ENCODE measurements around the gene PEX1.
"Not testable (repeated sequence)": the region's sequence is repeated elsewhere in the genome, so short reads cannot be mapped to it uniquely, and the experiment has no call there.

Gene PEX1

GRCh38 chr7:92528188-92528957 is at the start of gene PEX1, which contains the start of gene RBM48:
PEX1 (minus strand) TSS chr7:92528520; CDS start chr7:92528435, 85 bp downstream.
RBM48 (plus strand) TSS chr7:92528795; CDS start chr7:92528814, 19 bp downstream.
- in situ Hi-C loops (cut with HindIII; ENCODE audit: low sequenced_read_pairs): loop anchor here (5.0 kb wide), 1 partner anchor 39 kb away; no protein-coding TSS in a partner anchor

- in situ Hi-C loops (cut with HindIII; ENCODE audit: low sequenced_read_pairs): loop anchor here (5.0 kb wide), 1 partner anchor 36 kb away; no protein-coding TSS in a partner anchor
Observed at GRCh38 chr7:92576296-92576695, 48.0 kb upstream of the PEX1 start.

GRCh38 chr7:92569137-92569536 is 40.8 kb upstream of the PEX1 start:
- in situ Hi-C loops (cut with HindIII; ENCODE audit: low sequenced_read_pairs): loop anchor here (5.0 kb wide), 1 partner anchor 42 kb away; the partner anchor contains the start of genes PEX1 and RBM48

GRCh38 chr7:92567460-92567859 is 39.1 kb upstream of the PEX1 start:
- in situ Hi-C loops (cut with HindIII; ENCODE audit: low sequenced_read_pairs): loop anchor here (5.0 kb wide), 1 partner anchor 40 kb away; the partner anchor contains the start of genes PEX1 and RBM48

- in situ Hi-C loops (cut with HindIII; ENCODE audit: low sequenced_read_pairs): no loop called here
Observed at GRCh38 chr7:92563345-92563744, 35.0 kb upstream of the PEX1 start.

- in situ Hi-C loops (cut with HindIII; ENCODE audit: low sequenced_read_pairs): no loop called here
Observed at GRCh38 chr7:92560602-92561001, 32.3 kb upstream of the PEX1 start.

- in situ Hi-C loops (cut with HindIII; ENCODE audit: low sequenced_read_pairs): loop anchor here (5.0 kb wide), 1 partner anchor 39 kb away; no protein-coding TSS in a partner anchor
Observed at GRCh38 chr7:92557808-92558362, 29.6 kb upstream of the PEX1 start.

GRCh38 chr7:92557249-92557648 is 28.9 kb upstream of the PEX1 start:
- in situ Hi-C loops (cut with HindIII; ENCODE audit: low sequenced_read_pairs): loop anchor here (5.0 kb wide), 1 partner anchor 40 kb away; no protein-coding TSS in a partner anchor

- in situ Hi-C loops (cut with HindIII; ENCODE audit: low sequenced_read_pairs): no loop called here
Observed at GRCh38 chr7:92550194-92550593, 21.9 kb upstream of the PEX1 start.

- in situ Hi-C loops (cut with HindIII; ENCODE audit: low sequenced_read_pairs): no loop called here
Observed at GRCh38 chr7:92547579-92547978, 19.3 kb upstream of the PEX1 start.

GRCh38 chr7:92546856-92547497 is 18.7 kb upstream of the PEX1 start:
- in situ Hi-C loops (cut with HindIII; ENCODE audit: low sequenced_read_pairs): no loop called here

GRCh38 chr7:92545116-92545515 is 16.8 kb upstream of the PEX1 start:
- in situ Hi-C loops (cut with HindIII; ENCODE audit: low sequenced_read_pairs): not testable (repeated sequence)

- in situ Hi-C loops (cut with HindIII; ENCODE audit: low sequenced_read_pairs): not testable (repeated sequence)
Observed at GRCh38 chr7:92543542-92543941, 15.2 kb upstream of the PEX1 start.

- in situ Hi-C loops (cut with HindIII; ENCODE audit: low sequenced_read_pairs): no loop called here
Observed at GRCh38 chr7:92534572-92534971, 6.3 kb upstream of the PEX1 start.

- in situ Hi-C loops (cut with HindIII; ENCODE audit: low sequenced_read_pairs): loop anchor here (5.0 kb wide), 1 partner anchor 38 kb away; no protein-coding TSS in a partner anchor
Observed at GRCh38 chr7:92528958-92529264, 591 bp upstream of the PEX1 start.

GRCh38 chr7:92527300-92528187 is 776 bp downstream of the PEX1 start:
- in situ Hi-C loops (cut with HindIII; ENCODE audit: low sequenced_read_pairs): loop anchor here (5.0 kb wide), 1 partner anchor 40 kb away; no protein-coding TSS in a partner anchor

GRCh38 chr7:92523110-92523509 is 5.2 kb downstream of the PEX1 start:
- in situ Hi-C loops (cut with HindIII; ENCODE audit: low sequenced_read_pairs): loop anchor here (5.0 kb wide), 1 partner anchor 84 kb away; no protein-coding TSS in a partner anchor

GRCh38 chr7:92520024-92520423 is 8.3 kb downstream of the PEX1 start:
- in situ Hi-C loops (cut with HindIII; ENCODE audit: low sequenced_read_pairs): loop anchor here (5.0 kb wide), 1 partner anchor 87 kb away; no protein-coding TSS in a partner anchor

GRCh38 chr7:92517631-92518030 is 10.7 kb downstream of the PEX1 start:
- in situ Hi-C loops (cut with HindIII; ENCODE audit: low sequenced_read_pairs): no loop called here

- in situ Hi-C loops (cut with HindIII; ENCODE audit: low sequenced_read_pairs): no loop called here
Observed at GRCh38 chr7:92513167-92513902, 15.0 kb downstream of the PEX1 start.
